HepG2 (cell line): ENCODE data around the gene SPATA33. TPM values are rescaled to one million over a fixed set of nuclear protein-coding genes. Genes with fewer than 3 reads are reported as not detected.

Experiments used
- FOXP1 ChIP-seq, 2 experiments: fragments of 450-650 bp in 1 of 2; IDR thresholded peaks; 2 replicates each; pipeline ENCODE4 v1.6.1; 2017 to 2018; ENCODE audit warnings: antibody characterized with exemption in 1 of 2
- GTF3A ChIP-seq: sonication (generic); formaldehyde crosslinking; conservative IDR thresholded peaks from 2 replicates; pipeline ENCODE4 v1.4.0; 2020; ENCODE audit warnings: mild to moderate bottlenecking, missing genetic modification reagents
- HNF4A ChIP-seq: sonication (generic); formaldehyde crosslinking; IDR thresholded peaks from 2 replicates; pipeline ENCODE4 v1.4.0; 2020; ENCODE audit warnings: missing genetic modification reagents
- IRF2 ChIP-seq: IDR thresholded peaks from 2 replicates; pipeline ENCODE4 v1.6.1; 2018; ENCODE audit warnings: missing genetic modification reagents, missing compliant biosample characterization
- LBX2 ChIP-seq: sonication (generic); formaldehyde crosslinking; IDR thresholded peaks from 2 replicates; pipeline ENCODE4 v1.5.0; 2020; ENCODE audit warnings: missing genetic modification reagents, mild to moderate bottlenecking, borderline replicate concordance
- MAF1 ChIP-seq: sonication (generic); formaldehyde crosslinking; IDR thresholded peaks from 2 replicates; pipeline ENCODE4 v1.5.0; 2020; ENCODE audit warnings: missing genetic modification reagents, borderline replicate concordance
- POGZ ChIP-seq: sonication (generic); formaldehyde crosslinking; IDR thresholded peaks from 2 replicates; pipeline ENCODE4 v1.4.0; 2020; ENCODE audit warnings: mild to moderate bottlenecking, missing genetic modification reagents
- POLR2G ChIP-seq: fragments of 200-400 bp; formaldehyde crosslinking; IDR thresholded peaks from 2 replicates; pipeline ENCODE4 v1.6.1; 2018; ENCODE audit warnings: mild to moderate bottlenecking, low read depth, low read length, moderate library complexity
- SMAD1 ChIP-seq: sonication (generic); formaldehyde crosslinking; IDR thresholded peaks from 2 replicates; pipeline ENCODE4 v1.4.0; 2020; ENCODE audit warnings: missing genetic modification reagents, low read depth, mild to moderate bottlenecking, borderline replicate concordance
- TCF7 ChIP-seq: sonication (generic); IDR thresholded peaks from 2 replicates; pipeline ENCODE4 v1.6.1; 2016; ENCODE audit warnings: antibody characterized with exemption, low read depth
- TGIF2 ChIP-seq: IDR thresholded peaks from 2 replicates; pipeline ENCODE4 v1.6.1; 2016; ENCODE audit warnings: control low read depth, missing compliant biosample characterization
- ZC3H13 ChIP-seq: sonication (generic); formaldehyde crosslinking; IDR thresholded peaks from 2 replicates; pipeline ENCODE4 v1.8.1; 2023; ENCODE audit warnings: mild to moderate bottlenecking, missing genetic modification reagents, moderate library complexity
- ZFP36L2 ChIP-seq: sonication (generic); formaldehyde crosslinking; IDR thresholded peaks from 2 replicates; pipeline ENCODE4 v1.4.0; 2020; ENCODE audit warnings: missing genetic modification reagents
- ZFX ChIP-seq: sonication (generic); formaldehyde crosslinking; IDR thresholded peaks from 2 replicates; pipeline ENCODE4 v1.4.0; 2020; ENCODE audit warnings: mild to moderate bottlenecking, low read depth, missing genetic modification reagents, moderate library complexity
- ZNF260 ChIP-seq: sonication (generic); formaldehyde crosslinking; IDR thresholded peaks from 2 replicates; pipeline ENCODE4 v1.4.0; 2020; ENCODE audit warnings: missing genetic modification reagents, low read depth, mild to moderate bottlenecking, borderline replicate concordance
- ZNF264 ChIP-seq: sonication (generic); formaldehyde crosslinking; IDR thresholded peaks from 2 replicates; pipeline ENCODE4 v1.4.0; 2020; ENCODE audit warnings: missing genetic modification reagents
- ZNF350 ChIP-seq: sonication (generic); formaldehyde crosslinking; IDR thresholded peaks from 2 replicates; pipeline ENCODE4 v1.4.0; 2020; ENCODE audit warnings: mild to moderate bottlenecking, low read depth, missing genetic modification reagents, borderline replicate concordance
- ZNF75D ChIP-seq: sonication (generic); formaldehyde crosslinking; IDR thresholded peaks from 2 replicates; pipeline ENCODE4 v1.8.1; 2023; ENCODE audit warnings: missing genetic modification reagents, mild to moderate bottlenecking, borderline replicate concordance
- ZSCAN5A ChIP-seq: sonication (generic); formaldehyde crosslinking; IDR thresholded peaks from 2 replicates; pipeline ENCODE4 v1.8.0; 2022; ENCODE audit warnings: mild to moderate bottlenecking, missing genetic modification reagents, borderline replicate concordance
- polyA plus RNA-seq, 8 experiments: library from polyadenylated mRNA; depleted of rRNA in 3 of 8; stranded (reverse) in 7 of 8; unstranded in 1 of 8; fragments of >200 nt; fragmentation: Illumina TruSeq in 4 of 8; extraction: Trizol in 4 of 8; gene quantifications; 2 replicates each; pipeline versions ENCODE4 v1.2.1 to v1.2.3, GENCODE V29; 2011 to 2016; ENCODE audit warnings: low read depth in 4 of 8, missing spikeins in 1 of 8, mixed read lengths in 1 of 8; ENCODE audit not compliant: insufficient read depth in 1 of 8
- total RNA-seq, 5 experiments: library from RNA; depleted of rRNA; stranded (reverse); fragments of >200 nt; fragmentation: Illumina TruSeq; extraction: Trizol; gene quantifications; 2 replicates each; pipeline ENCODE4 v1.2.3, GENCODE V29; 2016; ENCODE audit warnings: low read depth in 1 of 5
- TF ChIP-seq, protein P1 (sequence below): sonication (generic); formaldehyde crosslinking; IDR thresholded peaks from 2 replicates; pipeline ENCODE4 v1.8.1; 2023; ENCODE audit warnings: mild to moderate bottlenecking, missing genetic modification reagents, borderline replicate concordance
- TF ChIP-seq, protein P2 (sequence below): conservative IDR thresholded peaks from 2 replicates; pipeline ENCODE4 v1.6.1; 2018; ENCODE audit warnings: missing genetic modification reagents
- TF ChIP-seq, protein P3 (sequence below): IDR thresholded peaks from 2 replicates; pipeline ENCODE4 v1.6.1; 2016
- TF ChIP-seq, protein P4 (sequence below): sonication (generic); formaldehyde crosslinking; IDR thresholded peaks from 2 replicates; pipeline ENCODE4 v1.5.1; 2020; ENCODE audit warnings: missing genetic modification reagents, mild to moderate bottlenecking, borderline replicate concordance

The SPATA33 gene
- total and polyA plus RNA-seq, 2 of the 13 experiments (the other 11 are each of a cell fraction or from before 2014, with no cell fraction given): 5.7 to 11.0 TPM

GRCh38 chr16:89700100-89700648 lies 42.5 kb downstream of the SPATA33 start (continued):
- TF ChIP-seq POGZ (CRISPR knock-in tag) (0 out of 2 replicates have a peak, but pooled peaks have one; percentile 8), IRF2 (CRISPR knock-in tag) (peak; percentile 74; the same call in 1 of the 2 replicates), ZSCAN5A (no peak), SMAD1 (peak; percentile 95; the same call in 1 of the 2 replicates), ZNF350 (peak; percentile 97), LBX2 (CRISPR knock-in tag) (no peak), POLR2G (no peak; the same call in 1 of the 2 replicates), HNF4A (CRISPR knock-in tag) (peak; percentile 74), ZFX (CRISPR knock-in tag) (peak; percentile 54; the same call in 1 of the 2 replicates), ZNF260 (peak; percentile 70; the same call in 1 of the 2 replicates), ZFP36L2 (CRISPR knock-in tag) (no peak), ZC3H13 (CRISPR knock-in tag) (0 out of 2 replicates have a peak, but pooled peaks have one; percentile 22), GTF3A (CRISPR knock-in tag) (no peak; the same call in 1 of the 2 replicates), TCF7 (no peak; the same call in 1 of the 2 replicates), TGIF2 (CRISPR knock-in tag) (peak; percentile 77; the same call in 1 of the 2 replicates), FOXP1 (IDR thresholded peaks at IDR 0.05) (no peak; the same call in 1 of the 2 replicates), FOXP1 (CRISPR knock-in tag; IDR thresholded peaks at IDR 0.05) (no peak), MAF1 (CRISPR knock-in tag) (no peak), ZNF264 (peak; percentile 63; the same call in 1 of the 2 replicates), ZNF75D (CRISPR knock-in tag) (no peak)
- TF ChIP-seq, protein P1, sequence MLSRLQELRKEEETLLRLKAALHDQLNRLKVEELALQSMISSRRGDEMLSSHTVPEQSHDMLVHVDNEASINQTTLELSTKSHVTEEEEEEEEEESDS: no peak
- TF ChIP-seq, protein P2, sequence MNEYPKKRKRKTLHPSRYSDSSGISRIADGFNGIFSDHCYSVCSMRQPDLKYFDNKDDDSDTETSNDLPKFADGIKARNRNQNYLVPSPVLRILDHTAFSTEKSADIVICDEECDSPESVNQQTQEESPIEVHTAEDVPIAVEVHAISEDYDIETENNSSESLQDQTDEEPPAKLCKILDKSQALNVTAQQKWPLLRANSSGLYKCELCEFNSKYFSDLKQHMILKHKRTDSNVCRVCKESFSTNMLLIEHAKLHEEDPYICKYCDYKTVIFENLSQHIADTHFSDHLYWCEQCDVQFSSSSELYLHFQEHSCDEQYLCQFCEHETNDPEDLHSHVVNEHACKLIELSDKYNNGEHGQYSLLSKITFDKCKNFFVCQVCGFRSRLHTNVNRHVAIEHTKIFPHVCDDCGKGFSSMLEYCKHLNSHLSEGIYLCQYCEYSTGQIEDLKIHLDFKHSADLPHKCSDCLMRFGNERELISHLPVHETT (CRISPR knock-in tag): no peak; the same call in 1 of the 2 replicates
- TF ChIP-seq, protein P3, sequence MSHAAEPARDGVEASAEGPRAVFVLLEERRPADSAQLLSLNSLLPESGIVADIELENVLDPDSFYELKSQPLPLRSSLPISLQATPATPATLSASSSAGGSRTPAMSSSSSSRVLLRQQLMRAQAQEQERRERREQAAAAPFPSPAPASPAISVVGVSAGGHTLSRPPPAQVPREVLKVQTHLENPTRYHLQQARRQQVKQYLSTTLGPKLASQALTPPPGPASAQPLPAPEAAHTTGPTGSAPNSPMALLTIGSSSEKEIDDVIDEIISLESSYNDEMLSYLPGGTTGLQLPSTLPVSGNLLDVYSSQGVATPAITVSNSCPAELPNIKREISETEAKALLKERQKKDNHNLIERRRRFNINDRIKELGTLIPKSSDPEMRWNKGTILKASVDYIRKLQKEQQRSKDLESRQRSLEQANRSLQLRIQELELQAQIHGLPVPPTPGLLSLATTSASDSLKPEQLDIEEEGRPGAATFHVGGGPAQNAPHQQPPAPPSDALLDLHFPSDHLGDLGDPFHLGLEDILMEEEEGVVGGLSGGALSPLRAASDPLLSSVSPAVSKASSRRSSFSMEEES (CRISPR knock-in tag): peak; percentile 88
- TF ChIP-seq, protein P4, sequence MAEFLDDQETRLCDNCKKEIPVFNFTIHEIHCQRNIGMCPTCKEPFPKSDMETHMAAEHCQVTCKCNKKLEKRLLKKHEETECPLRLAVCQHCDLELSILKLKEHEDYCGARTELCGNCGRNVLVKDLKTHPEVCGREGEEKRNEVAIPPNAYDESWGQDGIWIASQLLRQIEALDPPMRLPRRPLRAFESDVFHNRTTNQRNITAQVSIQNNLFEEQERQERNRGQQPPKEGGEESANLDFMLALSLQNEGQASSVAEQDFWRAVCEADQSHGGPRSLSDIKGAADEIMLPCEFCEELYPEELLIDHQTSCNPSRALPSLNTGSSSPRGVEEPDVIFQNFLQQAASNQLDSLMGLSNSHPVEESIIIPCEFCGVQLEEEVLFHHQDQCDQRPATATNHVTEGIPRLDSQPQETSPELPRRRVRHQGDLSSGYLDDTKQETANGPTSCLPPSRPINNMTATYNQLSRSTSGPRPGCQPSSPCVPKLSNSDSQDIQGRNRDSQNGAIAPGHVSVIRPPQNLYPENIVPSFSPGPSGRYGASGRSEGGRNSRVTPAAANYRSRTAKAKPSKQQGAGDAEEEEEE (CRISPR knock-in tag): no peak; the same call in 1 of the 2 replicates
